ENCODE data around the gene KCNC3. TPM values are rescaled to one million over a fixed set of nuclear protein-coding genes. Genes with fewer than 3 reads are reported as not detected.

KCNC3 gene
- total and polyA plus RNA-seq, 2 of the 13 experiments (the other 11 are each of a cell fraction or from before 2014, with no cell fraction given): 0.29 to 1.7 TPM

DNA sequence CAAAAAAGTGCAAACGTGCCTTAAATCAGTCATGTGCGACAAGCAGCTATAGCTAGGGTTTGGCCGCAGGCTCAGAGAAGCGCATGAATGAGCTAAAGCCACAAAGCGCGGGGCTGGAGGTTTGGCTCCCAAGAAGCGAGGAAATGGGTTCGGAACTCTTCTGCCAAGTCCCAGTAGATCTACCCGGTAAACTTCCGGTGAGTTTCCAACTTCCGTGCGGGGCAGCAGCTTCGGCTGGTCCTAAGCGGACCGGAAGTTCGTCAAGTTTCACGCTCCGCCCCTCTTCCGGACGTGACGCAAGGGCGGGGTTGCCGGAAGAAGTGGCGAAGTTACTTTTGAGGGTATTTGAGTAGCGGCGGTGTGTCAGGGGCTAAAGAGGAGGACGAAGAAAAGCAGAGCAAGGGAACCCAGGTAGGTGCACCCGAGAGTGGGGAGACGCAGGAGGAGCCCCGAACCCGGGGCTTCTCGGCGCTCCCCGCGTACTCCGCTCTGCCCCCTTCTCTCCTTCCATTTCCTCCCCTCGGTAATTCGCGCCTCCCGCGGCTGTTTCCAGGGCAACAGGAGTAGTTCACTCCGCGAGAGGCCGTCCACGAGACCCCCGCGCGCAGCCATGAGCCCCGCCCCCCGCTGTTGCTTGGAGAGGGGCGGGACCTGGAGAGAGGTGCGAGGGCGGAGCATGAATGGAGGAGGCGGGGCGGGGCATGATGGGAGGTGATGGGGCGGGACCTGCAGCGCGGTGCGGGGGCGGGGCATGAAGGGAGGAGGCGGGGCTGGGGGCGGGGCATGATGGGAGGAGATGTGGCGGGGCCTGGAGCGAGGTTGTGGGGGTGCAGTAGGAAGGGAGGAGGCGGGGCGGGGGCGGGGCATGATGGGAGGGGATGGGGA is 47.2 kb upstream of the KCNC3 start, which contains the start of gene NR1H2 (continued):
- TF ChIP-seq SAFB2 (CRISPR knock-in tag; IDR thresholded peaks at IDR 0.05; ENCODE audit: borderline replicate concordance, low read depth): peak; percentile 46; the same call in 1 of the 2 replicates
- TF ChIP-seq, protein P1, sequence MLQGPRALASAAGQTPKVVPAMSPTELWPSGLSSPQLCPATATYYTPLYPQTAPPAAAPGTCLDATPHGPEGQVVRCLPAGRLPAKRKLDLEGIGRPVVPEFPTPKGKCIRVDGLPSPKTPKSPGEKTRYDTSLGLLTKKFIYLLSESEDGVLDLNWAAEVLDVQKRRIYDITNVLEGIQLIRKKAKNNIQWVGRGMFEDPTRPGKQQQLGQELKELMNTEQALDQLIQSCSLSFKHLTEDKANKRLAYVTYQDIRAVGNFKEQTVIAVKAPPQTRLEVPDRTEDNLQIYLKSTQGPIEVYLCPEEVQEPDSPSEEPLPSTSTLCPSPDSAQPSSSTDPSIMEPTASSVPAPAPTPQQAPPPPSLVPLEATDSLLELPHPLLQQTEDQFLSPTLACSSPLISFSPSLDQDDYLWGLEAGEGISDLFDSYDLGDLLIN (CRISPR knock-in tag; IDR thresholded peaks at IDR 0.05; ENCODE audit: borderline replicate concordance): no peak
- peak; percentile 73 for TF ChIP-seq ZNF143 (CRISPR knock-in tag; IDR thresholded peaks at IDR 0.05)
- TF ChIP-seq, protein P2, sequence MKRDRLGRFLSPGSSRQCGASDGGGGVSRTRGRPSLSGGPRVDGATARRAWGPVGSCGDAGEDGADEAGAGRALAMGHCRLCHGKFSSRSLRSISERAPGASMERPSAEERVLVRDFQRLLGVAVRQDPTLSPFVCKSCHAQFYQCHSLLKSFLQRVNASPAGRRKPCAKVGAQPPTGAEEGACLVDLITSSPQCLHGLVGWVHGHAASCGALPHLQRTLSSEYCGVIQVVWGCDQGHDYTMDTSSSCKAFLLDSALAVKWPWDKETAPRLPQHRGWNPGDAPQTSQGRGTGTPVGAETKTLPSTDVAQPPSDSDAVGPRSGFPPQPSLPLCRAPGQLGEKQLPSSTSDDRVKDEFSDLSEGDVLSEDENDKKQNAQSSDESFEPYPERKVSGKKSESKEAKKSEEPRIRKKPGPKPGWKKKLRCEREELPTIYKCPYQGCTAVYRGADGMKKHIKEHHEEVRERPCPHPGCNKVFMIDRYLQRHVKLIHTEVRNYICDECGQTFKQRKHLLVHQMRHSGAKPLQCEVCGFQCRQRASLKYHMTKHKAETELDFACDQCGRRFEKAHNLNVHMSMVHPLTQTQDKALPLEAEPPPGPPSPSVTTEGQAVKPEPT (CRISPR knock-in tag; IDR thresholded peaks at IDR 0.05; ENCODE audit: low read depth): peak; percentile 80; the same call in 1 of the 2 replicates
- TF ChIP-seq TEAD2 (CRISPR knock-in tag; IDR thresholded peaks at IDR 0.05): no peak
- TF ChIP-seq KLF16 (CRISPR knock-in tag; IDR thresholded peaks at IDR 0.05): peak in 1 of 2 experiments; percentile 93; a peak in 2 of 4 replicates
- no peak for TF ChIP-seq ZNF569 (CRISPR knock-in tag; IDR thresholded peaks at IDR 0.05; ENCODE audit: borderline replicate concordance)
- no peak for TF ChIP-seq MXD3 (CRISPR knock-in tag; IDR thresholded peaks at IDR 0.05)
- peak; percentile 81; the same call in 1 of the 2 replicates for TF ChIP-seq RFXANK (CRISPR knock-in tag; IDR thresholded peaks at IDR 0.05)
- TF ChIP-seq SNAPC4 (CRISPR knock-in tag; IDR thresholded peaks at IDR 0.05): no peak
- TF ChIP-seq HDAC6 (IDR thresholded peaks at IDR 0.05; ENCODE audit: low read depth, low read length): no peak
- peak; percentile 73 for TF ChIP-seq ZMYM4 (CRISPR knock-in tag; IDR thresholded peaks at IDR 0.05)
- peak; percentile 65; the same call in 1 of the 2 replicates for TF ChIP-seq ZNF24 (IDR thresholded peaks at IDR 0.05)
- TF ChIP-seq GTF3A (CRISPR knock-in tag; conservative IDR thresholded peaks at IDR 0.05): no peak; the same call in 1 of the 2 replicates
- TF ChIP-seq, protein P3, sequence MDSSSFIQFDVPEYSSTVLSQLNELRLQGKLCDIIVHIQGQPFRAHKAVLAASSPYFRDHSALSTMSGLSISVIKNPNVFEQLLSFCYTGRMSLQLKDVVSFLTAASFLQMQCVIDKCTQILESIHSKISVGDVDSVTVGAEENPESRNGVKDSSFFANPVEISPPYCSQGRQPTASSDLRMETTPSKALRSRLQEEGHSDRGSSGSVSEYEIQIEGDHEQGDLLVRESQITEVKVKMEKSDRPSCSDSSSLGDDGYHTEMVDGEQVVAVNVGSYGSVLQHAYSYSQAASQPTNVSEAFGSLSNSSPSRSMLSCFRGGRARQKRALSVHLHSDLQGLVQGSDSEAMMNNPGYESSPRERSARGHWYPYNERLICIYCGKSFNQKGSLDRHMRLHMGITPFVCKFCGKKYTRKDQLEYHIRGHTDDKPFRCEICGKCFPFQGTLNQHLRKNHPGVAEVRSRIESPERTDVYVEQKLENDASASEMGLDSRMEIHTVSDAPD (CRISPR knock-in tag; IDR thresholded peaks at IDR 0.05): no peak
- no peak; the same call in 1 of the 2 replicates for TF ChIP-seq GLI4 (CRISPR knock-in tag; IDR thresholded peaks at IDR 0.05; ENCODE audit: borderline replicate concordance)

All from HepG2 (cell line).